WI38 (cell line): ENCODE results near the gene RHEX.

ENCODE experiments used
- H3K4me3 ChIP-seq: 2 replicates; pipeline ENCODE4 v1.5.1; 2011; ENCODE audit warnings: low read depth, mild to moderate bottlenecking, control low read depth, low read length
- TF ChIP-seq, protein P1 (sequence below): IDR thresholded peaks from 2 replicates; pipeline ENCODE4 v1.5.1; 2012; ENCODE audit warnings: low read depth, mild to moderate bottlenecking, control low read depth, low read length

Gene RHEX

GRCh38 chr1:206144605-206145004 lies 91.6 kb downstream of the RHEX start:
- no peak overlapping the region for H3K4me3 ChIP-seq
- TF ChIP-seq, protein P1, sequence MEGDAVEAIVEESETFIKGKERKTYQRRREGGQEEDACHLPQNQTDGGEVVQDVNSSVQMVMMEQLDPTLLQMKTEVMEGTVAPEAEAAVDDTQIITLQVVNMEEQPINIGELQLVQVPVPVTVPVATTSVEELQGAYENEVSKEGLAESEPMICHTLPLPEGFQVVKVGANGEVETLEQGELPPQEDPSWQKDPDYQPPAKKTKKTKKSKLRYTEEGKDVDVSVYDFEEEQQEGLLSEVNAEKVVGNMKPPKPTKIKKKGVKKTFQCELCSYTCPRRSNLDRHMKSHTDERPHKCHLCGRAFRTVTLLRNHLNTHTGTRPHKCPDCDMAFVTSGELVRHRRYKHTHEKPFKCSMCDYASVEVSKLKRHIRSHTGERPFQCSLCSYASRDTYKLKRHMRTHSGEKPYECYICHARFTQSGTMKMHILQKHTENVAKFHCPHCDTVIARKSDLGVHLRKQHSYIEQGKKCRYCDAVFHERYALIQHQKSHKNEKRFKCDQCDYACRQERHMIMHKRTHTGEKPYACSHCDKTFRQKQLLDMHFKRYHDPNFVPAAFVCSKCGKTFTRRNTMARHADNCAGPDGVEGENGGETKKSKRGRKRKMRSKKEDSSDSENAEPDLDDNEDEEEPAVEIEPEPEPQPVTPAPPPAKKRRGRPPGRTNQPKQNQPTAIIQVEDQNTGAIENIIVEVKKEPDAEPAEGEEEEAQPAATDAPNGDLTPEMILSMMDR = no peak

GRCh38 chr1:206145771-206146290 lies 92.9 kb downstream of the RHEX start:
- TF ChIP-seq, protein P1 = no peak
- no peak overlapping the region for H3K4me3 ChIP-seq
